Activated T-helper 1 cell treated with anti-CD3 and anti-CD28 coated beads, Interleukin-2, amount 50 U/mL, for 16 hours (primary cell): Measurements from ENCODE around the gene CNNM3.

Source experiments
- DNase-seq, 2 donors: peaks; one replicate each; pipeline ENCODE4 v3.0.0-alpha.2; 2020; ENCODE audit warnings: low read depth in 1 of 2, low spot score in 1 of 2

The CNNM3 gene

DNA sequence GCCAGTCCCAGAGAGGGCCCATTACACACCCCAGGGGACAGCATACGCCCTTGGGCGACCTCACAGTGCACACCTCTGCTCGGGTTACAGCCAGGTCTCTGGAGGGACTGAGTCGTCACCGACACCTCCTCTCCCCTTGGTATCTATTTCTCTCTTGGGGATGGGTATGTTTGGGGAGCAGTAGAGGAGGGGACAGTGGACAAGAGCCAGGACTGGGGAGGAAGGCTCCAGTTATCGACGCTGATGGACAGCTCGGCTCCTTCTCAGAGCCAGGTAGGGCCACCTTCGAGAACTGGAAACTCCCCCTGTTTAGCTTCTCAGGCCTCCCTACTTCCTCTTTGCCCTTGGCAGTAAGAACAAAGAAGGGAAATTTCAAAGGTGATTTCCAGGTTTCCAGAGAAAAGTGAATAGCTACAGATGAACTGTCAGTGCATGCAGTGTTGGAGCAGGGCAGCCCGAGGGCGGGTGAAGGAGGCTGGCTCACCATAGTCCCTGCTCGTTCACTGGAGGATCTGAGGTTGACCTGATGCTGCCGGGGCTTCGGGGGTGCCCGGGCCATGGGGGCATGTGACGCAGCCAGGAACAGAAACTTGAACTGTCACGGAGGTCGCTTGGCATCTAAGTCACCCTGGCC, 58.2 kb downstream of the CNNM3 start:
- no peak for DNase-seq

DNA sequence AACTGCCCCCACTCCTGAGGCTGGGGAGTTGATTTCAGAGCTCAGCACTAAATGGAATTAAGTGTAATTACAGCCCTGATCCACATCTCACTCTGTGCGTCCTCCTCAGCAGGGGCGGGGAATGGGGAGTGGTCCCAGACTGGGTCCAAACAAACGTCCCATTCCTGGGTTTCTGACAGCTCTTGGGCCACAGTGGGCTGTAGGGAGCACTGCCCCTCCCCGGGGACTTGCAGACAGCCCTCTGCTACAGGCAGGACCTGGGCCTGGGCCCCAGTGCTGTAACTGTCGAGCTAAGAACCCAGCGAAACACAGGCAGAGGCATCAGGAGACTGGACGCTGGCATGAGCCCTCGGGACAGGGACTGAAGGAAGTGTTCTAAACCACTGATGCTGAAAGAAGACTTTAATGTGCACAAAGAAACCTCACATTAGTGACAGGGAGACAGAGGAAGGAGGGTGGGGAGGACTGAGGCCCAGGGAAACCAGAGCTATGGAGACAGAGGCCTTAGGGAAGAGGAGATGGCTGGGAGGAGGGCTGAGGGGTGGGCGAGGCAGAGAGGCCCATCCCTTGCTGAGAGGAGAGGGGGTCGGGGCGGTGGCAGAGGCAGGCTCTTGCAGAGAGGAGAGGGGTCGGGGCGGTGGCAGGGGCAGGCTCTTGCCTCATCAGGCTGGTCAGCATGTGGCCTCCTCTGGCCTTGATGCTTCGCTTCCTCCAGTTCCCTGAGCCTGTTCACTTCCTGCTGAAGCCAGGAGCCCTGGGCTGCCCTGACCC, 59.6 kb downstream of the CNNM3 start:
- no peak for DNase-seq

DNA sequence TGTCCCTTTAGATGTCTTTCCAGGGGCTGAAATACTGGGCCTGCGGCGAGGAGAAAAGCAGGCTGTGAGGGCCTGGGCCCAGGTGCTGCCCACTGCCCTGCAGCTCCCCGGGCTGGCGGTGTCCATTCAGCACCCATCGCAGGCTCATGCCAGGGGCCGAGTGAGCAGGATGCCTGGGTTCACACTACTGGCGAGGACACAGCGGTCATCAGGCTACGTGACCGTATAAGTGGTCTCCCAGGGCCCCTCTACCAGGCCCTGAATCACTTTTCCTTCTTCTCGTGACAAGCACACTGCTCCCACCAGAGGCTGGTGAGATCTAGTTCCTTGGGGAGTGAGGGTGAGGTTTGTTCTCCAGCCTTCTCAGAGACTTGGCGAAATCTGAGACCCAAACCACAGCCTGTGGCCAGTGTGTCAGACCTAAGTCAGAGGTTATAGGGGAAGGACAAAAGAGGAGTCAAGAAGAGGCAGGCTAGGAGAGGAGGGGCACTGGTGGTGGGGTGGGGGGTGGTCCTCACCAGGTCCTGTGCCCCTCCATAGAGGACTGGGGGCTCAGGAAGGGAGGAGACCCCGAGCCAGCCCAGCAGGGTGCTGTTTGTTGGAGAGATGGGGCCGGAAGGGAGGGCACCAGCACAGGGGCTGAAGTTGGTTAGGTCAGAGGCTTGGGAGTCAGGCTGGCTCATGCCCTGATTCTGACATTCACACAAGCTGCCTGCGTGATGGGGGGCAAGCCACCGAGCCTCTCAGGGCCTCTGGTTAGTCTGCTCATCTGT, 60.4 kb downstream of the CNNM3 start:
- DNase-seq: no peak

DNA sequence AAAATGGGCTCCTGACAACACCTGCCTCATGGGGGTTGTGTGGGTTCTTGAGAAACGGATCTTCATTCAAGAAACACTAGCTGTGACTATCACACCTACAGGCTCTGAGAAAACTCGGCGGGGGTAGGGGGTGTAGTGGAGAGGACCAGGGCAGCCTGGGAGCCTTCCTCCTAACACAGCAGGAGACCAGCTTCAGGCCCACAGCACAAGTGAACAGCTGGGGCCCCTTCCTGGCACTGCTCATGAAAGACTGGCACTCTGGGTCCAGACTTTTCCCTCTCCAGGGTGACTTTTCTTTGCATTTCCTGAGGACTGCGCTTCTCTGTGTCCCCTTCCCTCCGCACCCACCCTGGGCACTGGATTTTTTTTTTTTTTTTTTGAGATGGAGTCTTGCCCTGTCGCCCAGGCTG, 61.0 kb downstream of the CNNM3 start:
- no peak for DNase-seq

DNA sequence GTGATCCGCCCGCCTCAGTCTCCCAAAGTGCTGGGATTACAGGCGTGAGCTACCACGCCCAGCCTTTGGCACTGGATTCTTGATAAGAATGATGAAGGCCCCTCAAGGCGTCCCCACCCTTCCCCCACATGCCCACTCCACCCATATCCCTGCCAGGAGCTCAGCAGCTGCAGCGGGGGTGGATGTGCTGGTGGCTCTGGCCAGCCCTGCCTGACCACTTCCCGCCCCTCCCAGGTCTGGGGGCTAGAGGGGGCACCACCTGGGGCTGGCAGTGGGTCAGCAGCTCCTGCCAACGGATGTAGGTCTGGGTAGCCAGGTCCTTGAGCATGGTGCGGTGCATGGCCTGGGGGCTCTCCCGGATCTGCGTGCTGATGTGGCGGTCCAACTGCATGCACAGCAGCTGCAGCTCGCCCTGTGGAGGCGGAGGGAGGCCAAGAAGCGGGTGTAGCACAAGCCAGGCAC, 61.6 kb downstream of the CNNM3 start:
- no peak for DNase-seq

DNA sequence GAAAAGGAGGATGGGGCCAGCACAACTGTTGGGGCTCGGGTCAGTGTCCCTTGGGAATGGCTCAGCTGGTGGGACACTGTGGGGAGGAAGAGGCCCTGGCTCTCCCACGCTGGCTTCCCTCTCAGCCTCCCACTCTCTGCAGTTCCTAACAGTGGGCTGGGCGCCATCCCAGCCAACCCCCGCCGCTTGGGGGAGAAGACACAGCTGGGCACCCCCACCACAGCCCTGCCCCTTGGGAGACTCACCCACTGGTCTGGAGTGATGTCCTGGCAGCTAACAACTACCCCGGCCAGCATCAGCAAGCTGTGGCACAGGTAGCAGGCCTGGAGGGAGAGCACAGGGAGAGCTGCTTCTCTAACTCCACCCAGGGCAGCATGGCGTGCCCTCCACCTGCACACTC, 62.1 kb downstream of the CNNM3 start:
- no peak for DNase-seq

DNA sequence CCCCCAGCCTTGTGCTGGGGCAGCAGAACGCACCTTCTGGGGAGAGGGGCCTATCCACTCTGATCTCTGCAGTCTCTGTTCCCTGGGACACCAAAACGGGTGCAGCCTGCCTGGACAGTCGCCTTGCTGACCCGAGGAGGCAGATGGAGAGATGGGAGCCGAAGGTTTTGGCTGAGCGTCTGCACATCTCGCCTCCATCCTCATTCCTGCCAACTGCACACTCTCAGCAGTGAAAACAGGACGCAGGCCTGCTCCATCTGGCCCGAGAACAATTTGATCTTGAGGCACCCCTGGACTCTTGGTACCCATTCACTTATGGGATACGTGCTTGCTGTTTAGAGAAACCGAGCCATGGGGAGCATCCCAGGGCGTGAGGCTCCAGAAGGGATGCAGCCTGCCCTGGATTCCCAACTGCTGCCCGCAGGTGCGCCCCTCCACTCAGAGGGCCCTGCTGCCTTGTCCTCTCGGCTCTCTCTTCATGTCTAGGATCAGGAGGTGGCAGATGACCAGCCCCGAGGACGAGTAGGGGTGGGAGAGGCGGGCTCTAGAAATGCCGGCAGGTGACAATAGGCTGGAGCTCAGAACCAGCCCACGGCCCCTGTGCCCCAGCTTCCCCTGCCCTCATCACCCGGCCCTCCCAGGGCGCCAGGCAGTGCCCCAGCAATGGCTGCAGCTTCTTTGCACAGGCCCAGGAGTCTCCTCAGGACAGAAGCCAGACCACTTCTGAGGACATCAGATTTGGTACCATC, 62.9 kb downstream of the CNNM3 start:
- no peak for DNase-seq

DNA sequence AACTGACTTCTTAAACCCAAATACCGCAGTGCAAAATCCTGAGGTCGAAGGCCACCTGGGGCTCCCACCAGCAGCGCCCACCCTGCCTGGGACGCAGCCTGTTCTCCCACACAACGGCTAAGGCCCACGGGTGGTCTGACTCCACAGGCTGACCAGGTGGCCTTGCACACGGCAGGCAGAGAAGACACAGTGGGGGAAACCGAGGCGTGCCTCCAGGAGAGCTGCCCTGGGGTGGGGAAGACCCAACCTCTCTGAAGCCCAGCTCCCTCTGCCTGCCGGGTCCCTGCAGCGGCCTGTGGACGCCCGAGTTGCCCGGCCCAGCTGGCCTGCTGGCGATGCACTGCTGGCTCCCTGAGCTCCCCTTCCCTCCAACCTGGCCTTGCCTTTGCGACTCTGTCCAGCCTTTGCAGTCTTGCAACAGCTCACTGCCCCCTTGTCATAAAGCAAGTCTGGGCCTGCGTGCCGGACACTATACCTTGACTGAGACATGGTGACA, 63.5 kb downstream of the CNNM3 start:
- DNase-seq: no peak

DNA sequence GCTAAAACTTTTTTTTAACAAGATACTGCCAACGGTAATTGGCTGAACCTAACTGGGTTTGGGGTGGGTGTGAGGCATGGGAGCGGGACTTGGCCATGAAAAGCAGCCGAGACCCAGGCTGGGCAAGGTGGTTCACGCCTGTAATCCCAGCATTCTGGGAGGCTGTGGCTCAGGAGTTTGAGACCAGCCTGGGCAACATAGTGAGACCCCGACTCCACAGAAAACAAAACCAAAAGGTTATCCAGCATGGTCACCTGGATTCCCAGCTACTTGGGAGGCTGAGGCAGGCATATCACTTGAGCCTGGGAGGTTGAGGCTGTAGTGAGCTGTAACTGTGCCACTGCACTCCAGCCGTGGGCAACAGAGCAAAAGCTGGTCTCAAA, 64.8 kb downstream of the CNNM3 start:
- DNase-seq: no peak

DNA sequence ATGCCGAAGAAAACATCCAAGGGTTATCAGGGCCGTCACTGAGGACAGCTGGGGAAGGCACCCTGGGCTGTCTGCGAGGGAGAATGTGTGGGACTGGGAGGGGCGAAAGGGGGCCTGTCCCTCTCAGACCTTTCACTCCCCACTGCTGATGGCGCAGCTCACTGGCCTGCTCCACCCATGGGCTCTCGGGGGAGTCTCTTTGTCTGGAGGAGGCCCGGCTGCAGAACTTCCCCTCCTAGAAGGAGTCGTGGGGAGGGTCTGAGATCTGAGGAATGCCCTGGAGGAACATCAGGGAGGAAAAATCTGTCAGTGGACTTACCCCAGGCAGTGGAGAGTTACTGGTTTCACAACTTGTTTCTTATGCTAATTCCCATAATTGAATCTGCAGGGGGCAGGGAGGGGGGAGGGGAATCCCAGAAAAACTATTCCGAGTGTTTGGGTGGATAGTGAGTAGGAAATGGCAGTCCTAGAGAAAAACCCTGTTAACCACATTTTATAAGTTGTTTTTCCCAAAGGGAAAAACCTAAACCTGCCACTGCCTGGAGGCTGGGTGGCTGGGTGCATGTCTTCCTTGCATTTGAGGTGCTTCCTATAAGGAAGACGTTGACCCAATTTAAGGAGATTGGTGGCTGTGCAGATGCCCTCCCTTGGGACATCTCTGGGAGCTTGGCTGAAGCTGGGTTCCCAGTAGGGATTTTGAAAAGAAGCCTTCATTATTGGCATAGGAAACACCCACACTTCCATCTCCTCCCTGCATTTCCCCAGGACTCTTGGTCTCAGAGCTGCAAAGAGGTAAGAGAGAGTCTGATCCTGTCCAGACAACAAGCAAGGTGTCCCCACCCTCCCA, 65.5 kb downstream of the CNNM3 start:
- no peak for DNase-seq

DNA sequence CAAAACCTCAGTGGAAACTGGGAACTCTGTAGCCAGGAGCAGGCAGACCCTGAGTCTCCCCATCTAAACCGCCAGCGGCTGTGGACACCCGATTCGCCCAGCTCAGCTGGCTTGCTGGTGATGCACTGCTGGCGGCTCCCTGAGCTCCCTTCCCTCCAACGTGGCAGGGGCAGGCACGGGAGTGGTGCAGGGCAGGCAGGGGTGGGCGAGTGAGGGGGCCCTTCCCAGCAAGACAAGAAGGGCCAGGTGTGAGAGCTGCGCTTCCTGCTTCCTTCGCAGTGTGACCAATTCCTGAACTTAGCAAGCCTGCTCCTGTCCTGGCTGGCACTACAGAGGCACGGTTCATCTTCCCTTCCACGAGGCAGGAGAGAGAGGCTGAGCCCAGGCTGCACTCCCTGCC, 66.2 kb downstream of the CNNM3 start:
- DNase-seq: no peak

DNA sequence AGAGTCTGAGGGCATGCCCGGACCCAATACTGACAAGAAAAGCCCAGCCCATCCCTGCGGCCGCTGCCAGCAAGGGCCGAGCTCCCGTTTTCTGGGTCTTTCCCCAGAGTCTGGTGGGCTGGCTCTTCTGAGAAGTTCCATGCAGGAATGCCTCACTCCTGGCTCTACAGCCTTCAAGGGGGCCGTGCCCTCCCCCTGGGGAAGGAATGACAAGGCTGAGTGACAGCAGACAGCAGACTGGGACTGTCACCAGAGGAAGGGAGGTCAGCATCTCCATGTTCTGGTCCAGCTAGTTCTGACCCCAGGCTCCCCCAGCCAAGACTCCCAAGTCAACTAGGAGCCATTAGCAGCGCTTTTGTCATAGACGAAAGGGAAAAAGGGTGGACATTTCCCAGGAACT, 66.8 kb downstream of the CNNM3 start:
- no peak for DNase-seq

DNA sequence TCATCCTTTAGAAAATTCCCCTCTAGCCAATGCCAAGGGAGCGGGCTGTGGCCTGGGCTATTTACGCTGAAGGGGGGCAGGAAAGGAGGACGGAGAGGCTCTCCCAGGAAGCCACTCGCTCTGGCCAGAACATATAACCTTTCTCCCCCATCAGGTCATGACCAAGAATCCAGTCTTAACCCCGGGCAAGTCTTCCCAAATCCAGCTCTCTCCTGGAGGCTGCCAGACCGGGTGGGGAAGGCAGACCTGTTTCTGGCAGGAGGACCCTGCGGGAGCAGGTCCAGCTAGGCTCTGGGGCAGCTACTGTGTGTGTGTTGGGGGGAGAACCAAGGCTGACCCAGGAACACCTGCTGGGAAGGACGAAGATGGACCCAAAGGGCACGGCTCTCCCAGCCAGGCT, 67.2 kb downstream of the CNNM3 start:
- DNase-seq: no peak
